GM18858 (cell line): ENCODE results near the gene MAPK13.
A peak's percentile ranks its signal among the peaks of the same experiment; 100 is the strongest.
"Not testable (repeated sequence)": the region's sequence is repeated elsewhere in the genome, so short reads cannot be mapped to it uniquely, and the experiment has no call there.

ENCODE experiments used
- ATAC-seq: cut with Tn5 transposase; IDR thresholded peaks from one replicate; pipeline ENCODE4 v1.9.1; 2021; ENCODE audit not compliant: unreplicated experiment

MAPK13 gene

GRCh38 chr6:36126553-36127458, 3.5 kb upstream of the MAPK13 start:
- no peak for ATAC-seq

GRCh38 chr6:36127462-36128016, 2.8 kb upstream of the MAPK13 start:
- no peak for ATAC-seq

GRCh38 chr6:36128073-36128472, 2.2 kb upstream of the MAPK13 start:
- no peak for ATAC-seq

GRCh38 chr6:36128793-36129192, 1.5 kb upstream of the MAPK13 start:
- no peak for ATAC-seq

GRCh38 chr6:36129334-36129733, 979 bp upstream of the MAPK13 start:
- ATAC-seq, result not testable (repeated sequence)

GRCh38 chr6:36130667-36131510, 576 bp downstream of the MAPK13 start:
- no peak for ATAC-seq

GRCh38 chr6:36131511-36132245, 1.4 kb downstream of the MAPK13 start:
- peak; percentile 83 for ATAC-seq

GRCh38 chr6:36132246-36132895, 2.1 kb downstream of the MAPK13 start:
- no peak for ATAC-seq

GRCh38 chr6:36133148-36133547, 2.8 kb downstream of the MAPK13 start:
- ATAC-seq, result no peak

GRCh38 chr6:36133912-36134311, 3.6 kb downstream of the MAPK13 start:
- ATAC-seq, result no peak

- ATAC-seq, result no peak
Observed at GRCh38 chr6:36135053-36135731, 4.9 kb downstream of the MAPK13 start.

- no peak for ATAC-seq
Observed at GRCh38 chr6:36136034-36136433, 5.7 kb downstream of the MAPK13 start.

GRCh38 chr6:36136551-36136950, 6.2 kb downstream of the MAPK13 start:
- ATAC-seq, result no peak

GRCh38 chr6:36138667-36139066, 8.4 kb downstream of the MAPK13 start:
- no peak for ATAC-seq

GRCh38 chr6:36139431-36139830, 9.1 kb downstream of the MAPK13 start:
- ATAC-seq, result no peak

- no peak for ATAC-seq
Observed at GRCh38 chr6:36139991-36140710, 9.8 kb downstream of the MAPK13 start.

- no peak for ATAC-seq
Observed at GRCh38 chr6:36141091-36141490, 10.8 kb downstream of the MAPK13 start.

GRCh38 chr6:36141961-36142360, 11.6 kb downstream of the MAPK13 start:
- ATAC-seq, result no peak
